Hypothalamus (tissue), 51 donors: ENCODE data around the gene PALLD.
"Not testable (repeated sequence)": the region's sequence is repeated elsewhere in the genome, so short reads cannot be mapped to it uniquely, and the experiment has no call there.

Source experiments
- DNase-seq, 51 donors: peaks; one replicate each; lab custom pipeline; 2025; lab: John Stamatoyannopoulos, UW

Gene PALLD

DNA sequence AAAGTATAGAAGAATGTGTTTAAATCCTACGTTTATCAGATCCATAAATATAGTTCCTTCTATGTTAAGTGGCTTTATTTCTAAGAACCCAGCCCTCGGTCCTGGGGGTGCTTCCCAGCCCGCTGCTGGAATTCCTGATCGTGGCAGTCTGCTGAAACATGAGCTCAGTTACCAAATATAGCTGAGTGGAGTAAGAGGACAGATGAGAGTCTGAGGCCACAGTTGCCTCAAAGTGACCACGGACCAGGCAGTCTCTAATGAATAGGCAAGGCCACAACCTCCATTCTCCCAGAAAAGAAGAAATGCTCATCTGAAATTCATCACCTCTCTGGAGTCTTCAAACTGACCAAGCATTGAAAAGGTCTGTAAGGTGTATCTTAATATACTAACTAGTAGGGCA, at the start of gene PALLD:
PALLD (plus strand) TSS at position 219 of the 400 bp plus-strand sequence.
- DNase-seq, result no peak

DNA sequence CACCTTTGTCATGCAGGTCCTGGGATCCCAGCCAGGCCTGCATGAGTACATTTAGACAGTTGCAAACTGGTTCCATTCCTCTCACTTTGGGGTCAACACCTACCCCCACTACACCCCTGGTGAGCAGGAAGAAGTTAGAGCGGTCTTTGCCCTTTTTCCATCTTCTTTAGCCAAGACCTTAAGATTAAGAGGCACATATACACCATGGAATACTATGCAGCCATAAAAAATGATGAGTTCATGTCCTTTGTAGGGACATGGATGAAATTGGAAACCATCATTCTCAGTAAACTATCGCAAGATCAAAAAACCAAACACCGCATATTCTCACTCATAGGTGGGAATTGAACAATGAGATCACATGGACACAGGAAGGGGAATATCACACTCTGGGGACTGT, 47.8 kb upstream of the PALLD start:
- DNase-seq, result not testable (repeated sequence)

DNA sequence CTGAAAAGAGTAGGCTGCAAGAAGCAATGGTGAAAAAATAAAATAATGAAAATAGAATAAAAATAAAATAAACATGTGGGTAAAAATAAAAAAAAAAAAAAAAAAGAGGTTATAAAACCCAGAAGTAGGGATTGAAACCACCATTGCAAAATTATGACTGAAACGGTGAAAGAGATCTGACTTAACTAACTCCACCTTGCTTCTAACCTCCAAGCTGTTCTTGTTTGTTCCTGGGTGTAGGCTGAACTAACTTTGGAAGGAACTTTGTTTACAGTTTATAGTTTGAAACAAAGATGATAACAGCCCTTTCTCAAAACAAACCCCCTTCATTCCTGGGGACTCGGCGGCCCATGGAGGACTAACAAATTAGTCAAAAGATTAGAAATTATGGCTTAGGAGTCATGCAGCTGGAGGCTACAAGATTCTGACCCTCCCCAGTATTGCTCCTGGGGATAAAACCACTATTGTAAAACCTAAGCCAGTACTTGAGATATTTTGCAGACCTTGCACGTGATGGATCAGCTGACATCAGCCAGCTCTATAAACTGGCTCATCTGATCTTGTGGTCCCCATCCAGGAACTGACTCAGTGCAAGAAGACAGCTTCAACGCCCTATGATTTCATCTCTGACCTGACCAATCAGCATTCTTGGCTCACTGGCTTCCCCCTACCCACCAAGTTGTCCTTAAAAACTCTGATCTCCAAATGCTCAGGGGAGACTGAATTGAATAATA, 47.0 kb upstream of the PALLD start:
- no peak for DNase-seq

DNA sequence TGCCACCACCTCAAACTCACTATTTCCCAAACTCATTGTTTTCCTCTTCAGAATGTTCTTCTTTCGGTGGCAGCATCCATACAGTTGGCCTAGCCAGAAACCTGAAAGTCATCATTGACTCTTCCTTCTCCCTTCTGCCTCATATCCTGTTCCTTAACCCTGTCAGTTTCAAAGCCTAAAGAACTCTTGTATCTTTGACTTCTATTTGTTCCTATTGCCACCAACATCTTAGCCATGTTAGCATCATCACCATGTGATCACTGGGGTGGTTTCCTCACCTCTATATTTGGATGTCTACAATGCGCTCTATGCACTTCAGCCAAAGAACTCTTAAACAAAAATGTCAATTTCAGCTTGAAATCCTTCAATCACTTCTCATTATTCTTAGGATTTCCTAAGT, 45.5 kb upstream of the PALLD start:
- DNase-seq, result no peak

DNA sequence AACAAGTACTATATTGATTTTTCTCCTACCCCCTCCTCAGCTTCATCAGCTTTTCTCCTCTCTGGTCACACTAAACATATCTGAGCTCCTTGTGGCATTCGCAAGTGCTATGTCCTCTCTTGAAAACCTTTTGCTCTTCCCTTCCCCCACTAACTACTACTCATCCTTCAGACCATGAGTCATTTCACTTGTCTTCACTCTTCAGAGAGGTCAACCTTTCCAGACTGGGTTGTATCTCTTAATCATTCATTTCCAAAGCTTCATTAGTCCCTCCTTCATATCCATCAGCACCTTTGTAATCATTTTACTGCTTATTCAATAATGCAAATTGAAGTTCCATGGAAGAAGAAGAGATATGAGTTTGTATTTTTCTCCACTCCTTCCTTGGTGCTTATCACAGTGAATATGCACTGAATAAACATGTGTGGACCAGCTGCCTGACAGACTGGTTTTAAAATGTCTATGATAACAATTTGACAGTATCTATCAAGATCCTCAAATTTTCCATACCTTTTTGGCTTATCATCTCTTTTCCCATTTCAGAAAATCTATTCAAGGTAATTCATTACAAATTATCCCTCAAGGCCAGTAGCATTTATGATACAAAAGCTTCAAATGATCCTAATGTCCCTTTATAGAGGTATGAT, 45.0 kb upstream of the PALLD start:
- DNase-seq, result no peak

GRCh38 chr4:168453146-168453545, 43.7 kb upstream of the PALLD start:
- no peak for DNase-seq

DNA sequence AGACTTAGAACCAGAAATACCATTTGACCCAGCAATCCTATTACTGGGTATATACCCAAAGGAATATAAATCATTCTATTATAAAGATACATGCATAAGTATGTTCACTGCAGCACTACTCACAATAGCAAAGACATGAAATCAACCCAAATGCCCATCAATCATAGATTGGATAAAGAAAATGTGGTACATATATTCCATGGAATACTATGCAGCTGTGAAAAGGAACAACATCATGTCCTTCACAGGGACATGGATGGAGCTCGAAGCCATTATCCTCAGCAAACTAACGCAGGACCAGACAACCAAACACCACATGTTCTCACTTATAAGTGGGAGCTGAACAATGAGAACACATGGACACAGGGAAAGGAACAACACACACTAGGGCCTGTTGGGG, 38.6 kb upstream of the PALLD start:
- not testable (repeated sequence) for DNase-seq

DNA sequence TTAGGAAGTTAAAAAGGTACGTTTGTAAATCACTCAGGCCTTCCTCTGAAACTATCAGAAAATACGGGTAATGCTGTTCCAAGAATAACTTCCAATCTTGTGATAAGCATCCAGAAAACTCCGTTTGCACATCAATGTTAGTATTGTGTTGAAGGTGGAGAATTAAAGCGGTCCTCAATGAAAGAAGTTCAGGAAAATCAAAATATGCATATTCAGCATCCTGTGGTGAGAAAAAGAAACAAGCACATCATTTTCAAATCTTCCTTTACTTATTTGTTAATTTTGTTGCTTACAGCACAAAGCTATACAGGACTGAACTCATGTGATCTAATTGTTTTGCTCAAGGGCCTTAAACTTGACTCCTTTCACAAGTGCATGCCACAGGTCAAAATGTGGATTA, 35.0 kb upstream of the PALLD start:
- no peak for DNase-seq

- no peak for DNase-seq
Observed at GRCh38 chr4:168472920-168473319, 23.9 kb upstream of the PALLD start.

DNA sequence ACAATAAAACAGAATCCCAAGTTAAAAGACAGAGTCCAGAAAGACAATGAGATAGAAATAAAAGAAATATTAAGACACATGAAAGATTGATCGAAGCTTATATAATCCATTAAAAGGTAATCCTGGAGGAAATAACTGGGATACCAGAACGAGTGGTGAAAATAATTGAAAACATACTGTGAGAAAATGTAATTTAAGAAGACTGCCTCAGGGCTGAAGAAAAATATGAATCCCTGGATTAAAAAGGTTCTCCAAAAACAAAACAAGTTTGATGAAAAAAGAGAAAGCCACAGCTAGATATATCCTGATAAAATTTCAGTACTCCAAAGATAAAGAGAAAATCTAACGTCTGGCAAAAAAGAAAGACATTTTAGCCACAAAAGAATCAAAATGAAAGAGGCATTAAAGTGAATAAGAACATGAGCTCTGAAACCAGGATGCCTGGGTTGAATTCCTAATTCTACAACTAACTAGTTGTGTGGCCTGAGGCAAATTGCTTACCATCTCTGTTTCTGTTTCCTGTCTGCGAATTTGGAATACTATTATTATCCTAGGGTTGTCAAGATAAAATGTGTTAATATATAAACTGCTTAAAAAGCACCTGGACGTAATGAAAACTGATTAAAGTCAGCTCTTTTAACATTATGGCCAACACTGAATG, 22.1 kb upstream of the PALLD start:
- DNase-seq, result no peak

DNA sequence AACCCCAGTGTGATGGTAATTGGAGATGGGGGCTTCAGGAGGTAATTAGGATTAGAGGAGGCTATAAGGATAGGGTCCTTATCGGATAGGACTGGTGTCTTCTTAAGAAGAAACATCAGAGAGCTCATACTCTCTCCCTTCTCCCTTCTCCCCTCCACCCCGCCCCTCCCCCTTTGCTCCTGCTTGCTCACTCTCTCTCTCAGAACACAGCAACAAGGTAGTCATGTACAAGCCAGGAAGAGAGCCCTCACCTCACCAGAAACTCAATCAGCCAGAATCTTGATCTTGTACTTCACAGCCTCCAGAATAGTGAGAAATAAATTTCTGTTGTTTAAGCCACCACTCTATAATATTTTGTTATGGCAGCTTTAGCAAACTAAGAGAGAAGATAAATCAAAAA, 21.1 kb upstream of the PALLD start:
- no peak for DNase-seq

DNA sequence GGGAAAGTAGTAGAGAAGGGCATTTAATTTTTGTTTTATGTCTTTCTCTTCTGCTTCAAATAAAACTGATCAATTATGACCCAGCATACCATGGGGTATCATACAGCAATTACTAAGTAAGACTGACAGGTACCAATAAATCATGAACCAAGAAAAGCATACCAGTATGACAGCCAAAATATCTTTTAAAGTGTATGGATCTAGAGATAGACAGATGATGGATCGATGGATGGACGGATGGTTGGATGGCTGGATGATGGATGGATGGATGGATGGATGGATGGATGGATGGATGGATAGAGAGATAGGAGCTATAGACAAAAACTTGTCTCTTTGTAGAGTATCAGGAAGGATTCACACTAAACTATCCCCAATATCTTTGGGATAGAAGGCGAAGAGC, 18.0 kb upstream of the PALLD start:
- no peak for DNase-seq

- peak in 5 of 51 donors; percentile 0 to 61 (median 9) for DNase-seq
Observed at GRCh38 chr4:168480931-168481611, 15.8 kb upstream of the PALLD start.

GRCh38 chr4:168483811-168484210, 13.0 kb upstream of the PALLD start:
- DNase-seq, result no peak

DNA sequence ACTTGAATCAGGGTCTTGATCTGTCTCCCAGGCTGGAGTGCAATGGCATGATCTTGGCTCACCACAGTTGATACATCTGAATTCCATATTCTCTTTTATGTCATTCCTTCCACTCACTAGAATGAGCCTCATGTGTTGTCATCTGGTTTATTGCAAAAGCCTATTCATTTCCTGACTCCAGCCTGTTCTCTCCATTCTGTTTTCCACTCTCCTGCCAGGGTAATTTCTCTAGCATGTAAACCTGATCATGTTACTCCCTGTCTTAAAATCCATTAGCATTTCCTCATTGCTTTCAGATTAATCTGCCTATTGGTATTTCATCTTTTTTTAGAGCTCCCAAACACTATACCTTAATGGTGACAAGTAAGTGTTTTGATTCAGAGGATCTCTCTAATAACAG, 12.2 kb upstream of the PALLD start:
- DNase-seq, result no peak

DNA sequence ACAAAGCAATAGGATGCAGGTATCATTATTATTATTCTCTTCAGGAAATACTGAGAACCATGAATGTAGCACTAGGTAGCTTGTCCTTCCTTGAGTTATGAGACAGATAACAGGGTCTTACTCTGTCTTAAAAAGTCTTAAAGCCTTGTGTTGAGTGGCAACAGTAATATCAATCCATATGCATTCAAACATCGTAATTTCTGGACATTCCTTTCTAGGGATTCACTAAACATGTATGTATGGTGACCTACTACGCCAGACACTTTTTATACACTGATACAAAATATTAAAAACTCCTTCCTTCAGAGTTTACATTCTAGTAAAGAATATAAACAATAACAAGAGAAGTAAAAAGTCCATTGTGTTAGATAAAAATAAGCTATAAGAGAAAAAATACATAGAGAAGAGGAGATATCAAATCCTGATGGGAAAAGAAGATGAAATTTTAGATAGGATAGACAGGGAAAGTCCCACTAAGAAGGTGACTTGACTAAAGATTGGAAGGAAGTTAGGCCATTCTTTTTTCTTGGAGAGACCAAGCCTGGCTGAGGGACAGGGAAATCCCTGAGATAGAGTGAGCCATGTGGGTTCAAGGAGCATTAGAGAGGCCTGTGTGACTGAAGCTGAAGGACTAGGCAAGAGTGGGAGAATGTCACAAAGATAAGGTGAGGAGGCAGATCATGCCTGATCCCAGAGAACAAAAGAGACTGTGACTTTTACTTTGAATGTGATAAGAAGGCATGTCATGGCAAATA, 11.5 kb upstream of the PALLD start:
- DNase-seq, result no peak

- no peak for DNase-seq
Observed at GRCh38 chr4:168486912-168487281, 10.0 kb upstream of the PALLD start.

- DNase-seq, result no peak
Observed at GRCh38 chr4:168487282-168488035, 9.4 kb upstream of the PALLD start.

GRCh38 chr4:168488869-168489274, 8.0 kb upstream of the PALLD start:
- no peak for DNase-seq

DNA sequence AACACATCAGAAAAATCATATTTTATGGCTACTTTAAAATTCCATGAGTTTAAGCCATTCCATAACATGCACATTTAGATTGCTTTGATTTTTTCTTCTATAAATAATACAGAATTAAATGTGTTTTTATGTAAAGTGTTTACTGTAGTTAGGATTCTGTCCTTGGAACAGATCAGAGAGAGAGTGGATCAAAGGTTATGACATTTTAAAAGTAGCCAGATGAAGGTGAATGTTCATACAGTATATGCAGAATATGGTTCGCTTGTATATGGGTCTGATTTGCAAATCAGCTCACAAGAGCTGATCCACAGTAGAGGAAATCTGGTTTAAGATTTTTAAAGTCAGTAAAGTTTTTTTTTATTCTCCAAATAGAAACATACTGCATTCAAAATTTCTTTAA, 7.2 kb upstream of the PALLD start:
- no peak for DNase-seq
